Inflammatory macrophage treated with lipopolysaccharide for 4 hours (primary cell): ENCODE results near the gene AGAP1.
A peak's percentile ranks its signal among the peaks of the same experiment; 100 is the strongest.

Source experiments
- DNase-seq: peaks from one replicate; pipeline ENCODE4 v3.0.0-alpha.2; 2020

The AGAP1 gene

DNA sequence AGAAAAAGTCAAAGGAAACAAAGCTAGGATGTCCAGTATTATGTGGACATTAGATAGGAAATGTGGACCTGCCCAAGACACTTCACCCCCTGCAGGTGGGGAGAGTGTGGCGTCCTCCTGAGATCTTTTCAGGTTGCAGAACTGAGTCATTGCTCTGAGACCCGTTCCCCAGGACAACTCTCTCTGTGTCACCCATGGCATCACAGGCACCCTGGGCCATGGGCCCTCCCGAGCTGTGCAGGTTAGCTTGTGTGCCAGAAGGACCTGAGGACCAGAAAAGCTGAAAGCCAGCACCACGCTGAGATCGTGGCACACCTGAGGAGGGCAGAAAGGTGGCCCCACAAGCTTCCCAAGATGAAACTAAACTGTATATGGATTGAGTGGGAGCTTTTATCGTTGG is 229.5 kb downstream of the AGAP1 start:
- no peak for DNase-seq

DNA sequence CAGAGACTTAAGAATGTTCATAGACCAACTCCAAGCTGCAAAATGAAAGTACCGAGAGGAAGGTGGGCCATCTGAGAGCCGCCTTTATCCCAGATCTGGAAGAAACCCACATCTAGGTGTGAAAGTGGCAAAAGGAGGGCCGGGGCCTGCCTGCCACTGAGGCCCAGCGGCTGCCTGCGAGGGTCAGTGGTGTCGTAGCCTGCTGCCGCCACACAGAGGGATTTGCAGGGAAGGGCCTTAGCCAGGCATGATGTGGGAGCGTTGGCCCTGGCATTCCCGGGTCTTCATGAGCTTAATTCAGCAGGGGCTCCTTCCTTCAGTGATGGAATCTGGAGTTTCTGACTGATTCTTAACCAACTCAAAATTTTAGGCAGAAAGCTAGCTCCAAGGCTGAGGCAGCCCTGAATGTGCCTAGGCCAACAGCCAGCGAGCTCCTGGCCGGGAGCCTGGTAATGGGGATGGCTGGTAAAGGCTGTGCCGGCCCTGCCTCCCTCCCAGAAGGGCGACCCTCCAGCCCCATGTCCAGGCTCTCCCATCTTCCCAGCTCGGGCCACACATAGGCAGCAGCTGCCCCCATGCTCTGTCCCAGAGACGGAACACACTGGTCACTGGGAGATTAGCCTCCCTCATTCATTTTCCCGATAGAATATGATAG is 230.1 kb downstream of the AGAP1 start:
- no peak for DNase-seq

DNA sequence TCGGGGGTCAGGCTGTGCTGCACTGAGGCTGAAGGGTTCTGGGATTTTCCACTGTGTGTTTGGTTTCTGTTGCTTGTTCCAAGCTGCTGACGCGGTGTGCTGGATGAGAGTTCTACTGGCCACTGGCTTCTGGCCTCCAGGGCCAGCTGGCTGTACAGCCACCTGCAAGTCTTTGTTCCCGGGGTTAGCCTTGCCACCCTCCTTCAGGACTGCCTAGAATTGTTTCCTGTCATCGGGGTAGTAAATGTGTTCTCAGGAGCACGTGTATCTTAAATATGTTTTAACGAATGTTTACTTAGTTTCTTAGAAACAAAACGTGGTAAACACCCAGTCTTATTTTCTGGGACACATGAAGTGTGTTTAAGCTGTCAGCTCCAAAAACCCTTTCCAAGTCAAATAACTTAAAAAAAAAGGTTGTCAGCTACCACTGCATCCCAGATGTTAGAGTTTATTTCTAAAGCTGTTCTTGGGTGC is 231.2 kb downstream of the AGAP1 start:
- DNase-seq, result no peak

DNA sequence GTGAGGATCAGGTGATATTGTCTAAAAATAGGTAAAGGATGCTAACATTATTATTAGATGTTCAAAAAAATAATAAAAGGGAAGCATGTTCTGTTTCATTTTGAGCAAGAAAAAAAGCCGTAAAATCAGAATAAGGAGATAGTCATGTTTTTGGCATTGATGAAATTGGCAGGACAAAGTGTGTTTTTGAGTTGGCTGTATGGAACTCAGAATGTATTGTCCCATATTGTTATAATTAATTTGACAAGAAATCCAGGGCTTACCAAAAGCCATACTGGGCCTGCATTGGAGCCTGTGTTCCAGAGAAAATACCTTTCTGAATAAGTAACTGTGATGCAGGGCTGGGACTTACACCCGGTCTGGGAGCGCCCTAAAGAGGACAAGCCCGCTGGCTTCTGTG is 232.0 kb downstream of the AGAP1 start:
- DNase-seq, result no peak

DNA sequence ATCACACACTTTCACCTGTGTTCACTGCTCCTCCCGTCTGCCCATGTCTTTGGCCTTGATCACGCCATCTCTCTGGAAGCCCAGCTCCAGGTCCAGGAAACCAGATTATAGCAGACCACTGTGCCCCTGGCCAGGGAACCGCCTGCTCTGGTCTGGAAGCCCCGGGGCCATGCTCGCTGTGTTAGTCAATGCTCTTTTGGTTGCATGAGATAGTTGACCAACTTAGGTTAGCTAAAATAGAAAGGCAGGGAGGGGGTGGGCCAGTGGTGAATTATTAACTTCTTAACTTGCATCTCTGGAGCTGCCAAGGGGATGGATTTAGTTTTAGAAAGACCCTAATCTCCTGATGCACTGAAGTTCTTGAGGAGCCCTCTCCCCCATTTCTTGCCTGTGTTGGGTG is 232.7 kb downstream of the AGAP1 start:
- DNase-seq, result no peak

DNA sequence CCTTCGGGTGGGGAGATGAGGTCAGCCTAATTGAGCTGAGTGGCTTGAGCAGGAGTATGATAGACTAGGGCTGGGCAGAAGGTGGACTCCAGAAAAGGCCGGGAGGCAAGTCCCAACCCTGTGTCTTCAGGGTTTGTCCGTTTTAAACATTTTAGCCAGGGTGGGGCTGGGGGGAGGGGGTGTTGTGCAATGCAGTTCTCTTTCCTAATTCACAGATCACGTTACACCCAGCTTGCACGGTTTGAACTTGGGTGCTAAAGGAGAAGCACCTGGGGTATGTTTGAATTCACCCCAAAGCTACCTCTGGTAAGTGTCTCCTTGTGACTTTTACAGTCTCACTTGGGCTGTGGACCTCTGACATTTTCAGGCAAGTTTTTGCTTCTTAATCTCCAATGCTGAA is 233.3 kb downstream of the AGAP1 start:
- no peak for DNase-seq

DNA sequence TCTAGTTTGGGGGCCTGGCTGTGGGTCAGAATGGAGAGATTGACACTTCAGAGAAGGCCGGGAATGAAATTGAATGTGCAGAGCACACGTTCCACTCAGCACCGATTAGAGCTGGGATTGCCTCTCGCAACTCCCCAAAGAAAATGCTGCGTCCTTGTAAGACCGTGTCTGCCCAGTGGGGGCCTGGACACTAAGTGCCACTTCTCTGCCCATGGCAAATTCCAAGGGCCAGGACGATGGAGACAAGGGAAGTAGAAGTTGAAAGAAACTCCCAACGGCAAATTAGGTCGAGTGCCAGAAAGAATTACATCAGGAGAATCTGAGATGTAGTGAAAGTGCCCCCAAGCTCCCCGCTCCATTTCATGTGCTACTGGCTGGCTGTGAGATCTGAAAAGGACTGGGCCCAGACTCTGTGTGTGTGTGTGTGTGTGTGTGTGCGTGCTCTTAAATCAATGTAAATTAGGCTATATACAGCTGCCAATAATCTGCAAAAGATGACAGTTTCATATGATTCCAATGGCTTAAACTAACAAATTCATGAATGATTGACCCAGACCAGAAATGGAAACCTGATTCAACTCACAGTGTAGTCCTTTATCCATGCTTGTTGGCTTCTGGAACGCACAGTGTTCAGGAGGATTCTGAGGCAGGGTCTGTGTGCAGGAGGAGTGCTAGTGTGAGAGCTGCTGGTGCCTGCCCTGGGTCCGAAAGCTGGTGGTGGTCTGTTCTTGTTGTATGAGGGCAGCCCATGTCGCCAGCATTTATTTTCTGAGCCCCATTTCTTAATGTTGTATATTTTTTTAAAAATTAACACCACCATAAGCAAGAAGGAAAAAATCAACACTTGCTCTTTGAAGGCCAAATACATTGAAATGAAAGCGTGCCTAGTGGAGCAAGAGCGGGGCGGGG is 234.3 kb downstream of the AGAP1 start:
- DNase-seq, result no peak

DNA sequence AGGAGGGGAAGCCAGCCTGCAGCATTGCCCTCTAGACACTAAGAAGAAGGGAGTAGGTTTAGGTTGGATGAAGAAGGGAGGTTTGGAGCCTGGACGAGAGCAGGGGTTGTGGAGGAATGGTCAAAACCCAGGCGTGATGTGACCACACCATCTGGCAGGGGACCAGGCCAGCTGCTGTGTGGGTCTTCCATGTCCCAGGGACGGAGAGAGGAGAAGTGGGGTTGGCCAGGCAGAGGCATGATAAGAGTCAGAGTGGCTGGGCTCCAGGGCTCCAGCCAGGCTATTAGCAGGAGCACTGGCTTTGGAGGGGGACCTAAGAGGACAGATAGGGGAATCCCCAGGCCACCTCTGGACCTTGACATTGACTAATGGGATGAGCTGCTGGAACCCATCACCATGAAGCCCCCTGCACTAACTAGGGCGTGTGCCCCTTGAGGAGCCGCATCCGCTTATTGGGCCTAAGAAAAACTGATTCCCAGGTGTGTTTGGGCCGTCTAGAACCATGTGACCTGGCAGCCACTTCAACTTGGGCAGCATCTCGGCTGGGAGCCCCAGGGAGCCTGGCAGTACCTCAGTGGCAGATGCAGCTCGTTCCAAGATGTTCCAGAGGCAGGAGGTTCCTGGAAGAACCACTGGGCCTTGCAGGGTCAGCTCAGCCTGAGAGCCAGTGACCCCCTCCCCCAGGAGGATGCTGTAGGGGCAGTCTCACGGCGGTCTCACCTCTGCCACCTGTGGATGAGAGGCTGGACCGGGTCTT is 235.1 kb downstream of the AGAP1 start:
- DNase-seq, result no peak

DNA sequence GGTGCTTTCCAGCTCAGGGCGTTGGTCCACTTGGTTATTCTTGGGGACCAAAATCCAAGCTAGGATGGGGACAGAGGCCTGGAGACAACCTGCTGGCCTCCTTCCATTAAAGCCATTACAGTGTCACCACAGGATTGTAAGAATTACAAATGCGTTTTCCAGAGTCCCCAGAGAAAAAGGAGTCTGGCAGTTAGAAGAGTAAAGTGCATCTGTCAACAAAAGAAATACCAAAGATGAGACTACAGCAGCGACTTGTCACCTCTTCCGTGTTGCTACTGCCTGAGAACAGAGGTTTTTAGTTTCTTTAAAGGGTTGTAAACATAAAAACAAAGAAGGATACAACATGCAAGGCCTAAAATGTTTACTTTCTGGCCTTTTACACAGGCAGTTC is 235.7 kb downstream of the AGAP1 start:
- DNase-seq, result no peak

DNA sequence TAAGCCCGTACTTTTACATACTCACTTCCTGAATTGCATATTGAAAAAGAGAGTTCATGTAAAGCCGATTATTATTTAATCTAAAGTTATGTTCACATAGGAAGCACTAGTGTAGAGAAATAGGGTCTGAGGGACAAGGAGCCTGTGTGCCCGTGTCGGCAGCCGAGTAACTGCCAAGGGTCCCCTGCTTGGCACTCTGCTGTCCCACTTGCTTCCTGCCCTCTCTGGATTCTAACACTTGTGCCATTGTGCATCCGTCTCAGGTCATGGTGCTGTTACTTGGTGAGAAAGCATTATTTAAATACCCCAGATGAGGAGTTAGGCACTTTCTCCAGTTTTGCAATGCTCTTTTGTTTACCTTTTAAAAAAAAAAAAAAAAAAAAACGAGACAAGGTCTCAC is 236.3 kb downstream of the AGAP1 start:
- DNase-seq, result no peak

DNA sequence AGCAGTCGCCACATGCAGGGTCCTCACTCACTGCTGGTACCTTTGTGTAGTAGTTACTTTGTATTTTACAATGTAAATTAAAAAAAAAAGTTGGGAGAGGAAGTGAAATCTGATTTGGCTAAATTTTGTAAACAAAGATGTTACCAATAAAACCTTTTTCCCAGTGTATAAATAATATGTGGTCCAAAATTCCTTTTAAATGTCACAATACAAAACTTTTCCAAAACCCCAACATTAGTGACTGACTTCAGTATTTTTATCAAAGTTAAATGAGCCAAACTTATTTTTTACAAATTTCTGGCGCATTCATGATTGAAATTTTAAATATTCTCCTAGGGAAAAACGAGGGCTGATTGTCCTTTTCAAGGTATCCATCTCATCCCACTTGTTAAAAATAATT is 239.9 kb downstream of the AGAP1 start:
- no peak for DNase-seq

DNA sequence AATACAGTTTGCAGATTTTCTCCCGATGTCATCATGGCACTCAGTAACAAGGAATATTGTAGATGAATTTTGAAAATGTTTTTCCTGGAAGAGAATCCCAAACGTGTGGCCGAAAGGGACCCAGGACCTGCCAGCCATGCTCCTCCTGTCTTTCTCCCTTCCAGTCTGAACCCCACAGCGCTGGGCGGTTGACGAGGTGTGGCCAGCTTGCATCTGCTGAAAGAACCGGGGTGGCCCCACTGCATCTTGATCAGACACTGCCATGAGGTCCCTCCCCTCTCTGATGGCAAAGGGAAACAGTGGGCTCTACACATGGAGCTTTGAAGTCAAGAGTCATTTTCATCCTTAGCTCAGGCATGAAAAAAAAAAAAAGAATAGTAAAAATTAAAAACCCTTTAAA is 240.3 kb downstream of the AGAP1 start:
- no peak for DNase-seq

DNA sequence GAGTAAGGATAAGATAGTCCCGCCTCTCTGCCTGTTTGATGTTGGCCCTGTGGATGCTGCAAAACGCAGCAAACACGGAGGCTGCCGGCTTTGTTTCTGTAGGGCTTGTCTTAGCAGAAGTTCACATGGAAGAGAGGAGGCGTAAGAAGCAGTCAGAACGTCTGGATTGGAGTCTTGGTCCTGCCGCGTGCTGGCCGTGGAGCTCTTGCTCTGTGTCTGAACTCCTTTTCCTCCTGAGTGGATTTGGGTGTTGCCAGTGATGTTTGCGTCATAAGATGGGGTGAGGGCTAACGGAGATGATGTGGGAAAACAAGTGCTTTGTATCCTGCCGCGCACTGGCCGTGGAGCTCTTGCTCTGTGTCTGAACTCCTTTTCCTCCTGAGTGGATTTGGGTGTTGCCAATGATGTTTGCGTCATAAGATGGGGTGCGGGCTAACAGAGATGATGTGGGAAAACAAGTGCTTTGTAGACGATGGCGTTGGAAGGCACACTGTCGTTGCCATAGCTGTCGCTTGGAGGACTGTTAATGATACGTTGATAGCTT is 240.9 kb downstream of the AGAP1 start:
- no peak for DNase-seq

DNA sequence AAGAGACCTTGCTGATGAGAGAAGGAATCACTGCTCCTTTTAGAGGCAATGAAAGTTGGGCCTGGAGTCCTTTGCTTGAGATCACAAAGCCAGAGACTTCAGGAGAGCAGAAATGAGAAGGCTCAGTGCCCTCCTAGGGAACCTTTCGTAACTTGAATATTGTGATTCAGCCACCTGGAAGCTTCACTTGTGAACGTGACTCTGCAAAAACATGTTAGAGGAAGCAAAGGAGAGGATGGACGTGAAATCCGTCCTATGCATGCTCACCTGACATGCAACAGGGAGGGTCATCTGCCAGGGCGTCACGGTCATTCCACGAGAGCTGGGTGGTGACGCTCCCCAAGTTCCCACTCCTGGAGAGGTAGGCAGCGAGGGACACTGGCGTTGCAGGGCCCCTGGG is 243.6 kb downstream of the AGAP1 start:
- DNase-seq, result no peak

DNA sequence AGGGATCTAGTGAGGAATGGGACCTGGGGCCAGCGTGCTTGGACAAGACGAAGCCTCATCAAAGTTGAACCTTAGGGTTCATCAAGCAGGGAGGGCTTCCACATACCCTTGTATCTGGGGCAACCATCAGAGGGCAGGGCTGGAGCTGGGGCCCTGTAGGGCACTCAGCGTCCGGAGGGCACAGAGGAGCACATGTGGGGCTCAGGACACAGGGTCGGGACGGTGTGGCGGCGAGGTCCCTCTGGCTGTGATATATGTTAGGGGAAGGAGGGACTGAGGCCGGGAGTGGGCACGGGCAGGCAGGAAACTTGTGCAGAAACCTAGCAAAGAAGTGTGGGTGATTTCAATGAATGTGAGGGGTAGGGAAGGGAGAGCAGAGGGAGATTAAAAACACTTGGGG is 244.0 kb downstream of the AGAP1 start:
- no peak for DNase-seq

DNA sequence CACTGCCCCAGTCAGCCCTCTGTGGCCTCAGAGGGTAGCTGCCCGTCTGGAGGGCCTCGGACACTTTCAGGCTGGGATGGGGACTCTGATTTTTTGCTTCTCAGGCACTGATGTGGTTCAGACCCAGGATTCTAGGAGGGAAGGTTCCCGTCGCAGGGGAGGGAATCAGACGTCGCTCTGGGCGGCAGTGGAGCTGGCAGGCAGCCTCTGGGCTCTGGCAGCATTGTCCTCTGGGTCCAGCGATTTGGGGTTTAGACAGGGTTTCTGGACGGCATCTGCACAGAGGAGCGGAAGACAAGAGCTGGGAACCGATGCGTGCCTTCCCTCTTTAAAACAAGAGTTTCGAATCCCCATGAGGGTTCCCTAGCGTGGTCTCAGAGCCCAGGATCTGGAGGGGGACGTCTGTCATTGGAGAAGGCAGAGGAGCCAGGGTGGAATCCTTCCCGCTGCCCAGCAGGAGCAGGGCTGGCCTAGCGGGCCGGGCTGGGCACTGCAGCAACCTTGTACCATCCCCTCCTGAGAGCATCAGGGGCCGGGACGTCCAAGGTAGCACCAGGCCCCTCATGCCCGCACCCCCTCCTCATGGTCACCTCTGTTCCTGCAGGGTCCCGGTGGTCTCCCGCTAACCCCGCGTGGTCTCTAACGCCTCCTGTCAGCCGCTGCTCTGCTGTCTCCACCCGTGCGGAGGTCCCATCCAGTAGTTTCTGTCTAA is 246.0 kb downstream of the AGAP1 start:
- no peak for DNase-seq

DNA sequence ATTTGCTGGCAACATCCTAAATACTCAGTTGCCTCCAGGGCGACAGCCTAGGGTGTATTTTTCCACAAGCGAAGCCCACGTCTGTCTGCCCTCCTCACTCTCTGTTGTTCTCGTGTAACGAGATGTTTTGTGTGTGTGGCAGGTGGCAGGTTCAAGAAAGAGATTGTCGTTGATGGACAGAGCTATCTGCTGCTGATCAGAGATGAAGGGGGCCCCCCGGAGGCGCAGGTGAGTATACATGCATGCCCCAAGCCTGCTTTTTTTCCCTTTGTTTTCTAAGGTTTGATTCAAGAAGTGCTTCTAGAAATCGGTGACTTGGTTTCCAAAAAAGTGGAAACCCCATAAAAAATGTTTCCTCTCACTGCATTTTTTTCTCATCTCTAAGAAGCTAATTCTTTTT is 247.0 kb downstream of the AGAP1 start:
- no peak for DNase-seq

DNA sequence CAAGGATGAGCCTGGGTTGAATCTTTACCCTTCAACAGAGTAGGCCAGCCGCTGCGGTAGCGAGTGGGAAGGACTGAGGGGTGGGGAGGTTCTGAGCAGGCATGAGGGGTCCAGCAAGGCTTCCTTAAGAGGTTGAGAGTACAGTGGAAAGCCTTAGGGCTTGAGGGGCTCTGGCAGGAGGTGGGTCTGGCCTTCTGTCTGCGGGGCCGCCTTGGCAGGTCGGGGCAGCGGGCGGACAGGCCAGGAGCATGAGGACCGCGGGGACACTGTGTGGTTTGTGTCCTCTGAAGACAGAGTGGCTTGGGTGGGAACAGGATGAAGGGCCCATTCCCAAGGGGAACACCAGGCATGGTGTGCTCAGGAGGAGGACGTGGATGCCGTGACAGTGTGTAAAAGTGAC is 250.3 kb downstream of the AGAP1 start:
- DNase-seq, result no peak

DNA sequence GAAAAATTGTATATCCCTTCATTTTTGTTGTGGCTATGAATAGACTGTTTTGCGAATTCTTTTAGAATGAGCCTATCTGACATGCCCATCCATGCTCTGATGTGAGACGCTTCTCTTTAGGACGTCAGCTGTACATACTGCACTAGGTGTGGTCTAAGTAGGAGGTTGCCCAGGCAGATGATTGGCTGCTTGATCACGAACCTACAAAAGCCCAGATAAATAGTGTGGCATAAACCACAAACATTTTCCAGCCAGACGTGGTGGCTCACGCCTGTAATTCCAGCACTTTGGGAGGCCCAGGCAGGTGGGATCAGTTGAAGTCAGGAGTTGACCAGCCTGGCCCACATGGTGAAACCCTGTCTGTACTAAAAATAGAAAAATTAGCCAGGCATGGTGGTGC is 251.8 kb downstream of the AGAP1 start:
- no peak for DNase-seq

DNA sequence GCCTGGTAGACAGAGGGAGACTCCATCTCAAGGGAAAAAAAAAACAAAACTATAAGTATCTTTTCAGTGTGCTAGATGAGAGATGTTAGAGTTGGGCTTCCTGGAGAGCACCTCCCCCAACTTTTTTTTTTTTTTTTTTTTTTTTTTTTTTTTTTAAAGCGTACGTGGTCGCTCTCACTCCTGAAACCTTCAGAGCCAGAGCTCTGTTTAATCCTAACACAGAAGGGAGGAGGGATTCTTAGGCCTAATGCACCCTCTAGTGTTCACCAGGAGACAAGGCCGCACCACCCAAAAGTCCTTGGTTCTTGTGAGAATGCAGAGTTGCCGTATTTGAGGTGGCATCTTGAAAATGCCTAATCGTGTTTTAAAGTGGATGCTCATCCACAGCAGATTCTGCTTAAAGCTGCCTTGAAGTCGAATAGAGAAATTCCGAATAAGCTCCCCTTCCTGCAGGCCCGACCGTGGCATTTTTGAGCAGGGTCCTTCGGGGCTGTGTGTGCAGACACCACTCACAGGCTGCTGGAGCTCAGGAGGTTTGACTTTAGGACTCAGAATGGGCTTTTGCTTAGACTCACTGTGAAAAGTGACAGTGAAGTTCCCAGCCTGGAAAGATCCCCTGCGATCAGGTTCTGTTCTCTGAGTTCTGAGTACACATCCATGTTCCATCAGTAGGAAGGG is 252.6 kb downstream of the AGAP1 start:
- peak; percentile 16 for DNase-seq

DNA sequence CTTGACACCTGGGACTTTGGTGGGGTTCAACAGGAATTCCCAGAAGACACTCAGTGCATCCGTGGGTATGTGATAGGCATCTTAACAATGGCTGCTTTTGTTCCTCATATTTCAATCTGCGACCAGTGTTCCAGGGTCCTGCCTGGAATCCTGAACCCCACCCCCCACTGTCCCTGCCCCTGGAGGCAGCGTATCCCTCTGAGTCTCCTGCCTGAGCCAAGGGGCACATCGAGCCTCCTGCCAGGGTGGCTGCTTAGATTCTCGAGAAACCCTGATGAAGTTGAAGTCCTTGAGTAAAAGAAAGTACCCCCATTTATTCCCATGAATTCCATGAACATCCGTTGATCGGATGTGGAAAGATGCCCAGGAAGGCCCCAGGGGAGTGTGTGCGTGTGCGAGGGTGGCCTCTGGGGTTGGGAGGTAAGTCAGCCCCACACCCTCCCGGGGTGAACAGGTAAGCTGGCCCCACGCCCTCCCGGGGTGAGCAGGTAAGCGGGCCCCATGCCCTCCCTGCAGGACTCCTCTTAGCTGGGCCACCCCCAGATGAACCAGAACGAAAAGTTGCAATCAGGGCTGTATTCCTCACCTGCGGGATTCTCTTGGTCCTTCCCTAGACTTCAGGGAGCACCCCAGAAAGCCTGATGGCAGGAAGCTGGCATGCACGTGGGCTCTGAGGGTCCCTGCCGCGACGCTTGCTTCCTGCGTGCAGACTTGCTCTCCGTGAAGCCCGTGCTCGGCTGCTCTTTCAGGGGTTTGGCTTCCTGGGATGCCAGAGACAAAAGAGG is 253.3 kb downstream of the AGAP1 start:
- no peak for DNase-seq

DNA sequence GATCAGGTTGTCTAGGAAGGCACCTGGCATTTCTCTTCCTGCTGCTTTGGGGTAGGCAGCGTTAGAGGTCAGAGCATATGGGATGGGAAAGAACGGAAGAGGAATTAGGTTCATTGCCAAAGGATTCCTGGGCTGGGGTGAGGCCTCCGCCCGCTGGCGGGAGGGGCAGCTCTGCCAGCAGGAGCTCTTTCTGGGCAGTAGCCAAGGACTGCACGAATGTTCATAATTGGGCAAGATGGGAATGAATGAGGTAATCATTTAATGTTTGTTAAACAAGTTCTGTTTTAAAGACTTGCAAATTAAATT is 253.9 kb downstream of the AGAP1 start:
- no peak for DNase-seq
